RPMI8226 (cell line): ENCODE measurements around the gene TAS1R3.

Experiments used
- DNase-seq: peaks from one replicate; pipeline ENCODE4 v3.0.0-alpha.2; 2015

Gene TAS1R3

DNA sequence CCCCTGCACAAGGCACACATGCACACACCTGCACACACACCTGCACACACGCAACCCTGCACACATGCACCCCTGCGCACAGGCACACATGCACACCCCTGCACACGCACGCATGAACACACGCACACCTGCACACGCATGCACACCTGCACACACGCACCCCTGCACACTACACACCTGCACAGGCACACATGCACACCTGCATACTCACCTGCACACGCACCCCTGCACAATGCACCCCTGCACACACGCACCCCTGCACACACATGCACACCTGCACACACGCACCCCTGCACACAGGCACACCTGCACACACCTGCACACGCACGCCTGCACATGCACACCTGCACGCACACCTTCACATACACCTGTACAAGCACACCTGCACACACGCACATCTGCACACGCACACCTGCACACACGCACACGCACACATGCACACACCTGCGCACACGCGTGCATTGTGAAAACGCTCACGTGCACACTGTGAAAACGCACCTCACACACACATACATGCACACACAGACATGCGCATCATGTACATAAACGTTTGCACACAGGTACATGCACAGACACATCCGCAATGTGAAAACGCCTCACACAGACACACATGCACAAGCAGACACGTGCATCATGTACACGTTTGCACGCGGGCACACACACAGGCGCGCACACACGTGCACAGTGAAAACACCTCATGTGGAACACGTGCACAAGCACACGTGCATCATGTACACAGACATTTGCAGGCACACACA lies 9.9 kb downstream of the TAS1R3 start:
- no peak for DNase-seq

DNA sequence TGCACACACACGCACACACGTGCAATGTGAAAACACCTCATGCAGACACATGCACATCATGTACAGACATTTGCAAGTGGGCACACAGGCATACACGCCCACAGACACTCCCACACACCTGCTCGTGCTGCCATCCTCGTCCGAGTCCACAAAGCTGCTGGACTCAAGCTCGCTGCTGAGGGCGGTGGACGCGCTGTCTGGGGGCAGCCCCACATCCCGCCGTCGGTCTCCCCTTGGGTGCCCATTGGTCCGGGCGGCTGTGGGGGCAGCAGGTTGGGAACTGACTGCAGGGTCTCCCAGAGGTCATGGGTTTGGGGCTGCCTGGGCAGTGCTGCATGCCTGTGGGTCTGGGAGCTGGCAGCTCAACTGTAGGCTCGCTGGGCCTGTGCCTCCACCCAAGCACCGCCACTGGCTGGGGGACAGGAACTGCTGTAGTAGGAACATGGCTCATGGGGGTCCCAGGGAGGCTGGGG lies 10.5 kb downstream of the TAS1R3 start:
- no peak for DNase-seq

- no peak for DNase-seq
These were observed 11.0 kb downstream of the TAS1R3 start for GRCh38 chr1:1342061-1342562.

DNA sequence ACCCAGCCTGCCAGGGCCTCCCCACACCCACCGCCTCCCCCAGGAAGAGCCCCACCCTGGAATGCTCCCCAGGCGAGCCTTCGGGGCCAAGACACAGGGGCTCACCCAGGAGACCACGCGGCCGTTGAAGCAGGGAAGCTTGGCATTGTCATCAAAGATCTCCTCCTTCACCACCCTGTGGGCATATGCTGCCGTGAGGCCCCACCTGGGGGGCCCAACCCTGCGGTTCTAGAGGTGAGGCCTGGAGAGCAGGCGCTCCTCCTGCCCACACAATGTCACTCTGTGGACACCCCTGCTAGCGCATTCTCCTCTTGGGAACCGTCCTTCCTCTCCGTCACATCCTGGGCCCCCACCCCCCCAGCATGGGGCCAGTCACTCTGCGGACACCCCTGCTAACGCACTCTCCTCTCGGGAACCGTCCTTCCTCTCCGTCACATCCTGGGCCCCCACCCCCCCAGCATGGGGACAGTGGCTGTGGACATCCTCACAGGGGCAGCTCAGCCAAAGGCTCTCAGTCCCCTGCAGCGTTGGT lies 11.6 kb downstream of the TAS1R3 start:
- no peak for DNase-seq

- DNase-seq: no peak
These were observed 12.8 kb downstream of the TAS1R3 start for GRCh38 chr1:1343811-1344421.

GRCh38 chr1:1344655-1345361 lies 13.7 kb downstream of the TAS1R3 start:
- DNase-seq: peak; percentile 59

- DNase-seq: no peak
These were observed 14.3 kb downstream of the TAS1R3 start for GRCh38 chr1:1345384-1345783.

DNA sequence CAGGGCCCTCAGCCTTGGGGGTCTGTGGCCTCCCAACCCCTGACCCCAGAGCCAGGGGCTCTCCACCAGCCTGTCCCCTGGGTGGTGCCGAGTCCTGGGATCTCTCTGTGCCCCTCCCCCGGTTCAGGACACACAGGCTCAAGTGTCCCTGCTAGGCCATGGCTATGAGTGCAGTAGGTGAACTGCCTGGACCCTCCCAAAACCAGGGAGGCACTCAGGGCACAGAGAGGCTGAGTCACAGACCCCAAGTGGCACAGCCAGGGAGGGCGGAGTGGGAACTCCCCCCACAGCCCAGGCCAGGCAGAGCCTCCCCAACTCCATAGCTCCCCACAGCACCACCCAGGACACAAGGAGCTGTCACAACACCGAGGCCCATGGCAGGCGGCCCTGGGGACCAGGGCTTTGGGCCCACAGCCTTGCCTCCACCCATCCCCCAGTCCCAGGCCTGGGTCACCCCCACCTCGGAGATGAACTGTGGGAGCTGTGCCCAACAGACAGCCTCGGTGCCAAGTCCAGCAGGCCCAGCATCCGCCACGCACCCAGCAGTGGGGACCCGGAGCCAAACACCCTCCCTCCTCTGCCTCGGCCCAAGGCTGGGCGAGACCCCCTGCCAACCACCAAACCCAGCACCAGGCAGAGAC lies 14.9 kb downstream of the TAS1R3 start:
- DNase-seq: no peak

GRCh38 chr1:1346501-1346890 lies 15.4 kb downstream of the TAS1R3 start:
- no peak for DNase-seq

- DNase-seq: no peak
These were observed 16.0 kb downstream of the TAS1R3 start for GRCh38 chr1:1347026-1347595.

DNA sequence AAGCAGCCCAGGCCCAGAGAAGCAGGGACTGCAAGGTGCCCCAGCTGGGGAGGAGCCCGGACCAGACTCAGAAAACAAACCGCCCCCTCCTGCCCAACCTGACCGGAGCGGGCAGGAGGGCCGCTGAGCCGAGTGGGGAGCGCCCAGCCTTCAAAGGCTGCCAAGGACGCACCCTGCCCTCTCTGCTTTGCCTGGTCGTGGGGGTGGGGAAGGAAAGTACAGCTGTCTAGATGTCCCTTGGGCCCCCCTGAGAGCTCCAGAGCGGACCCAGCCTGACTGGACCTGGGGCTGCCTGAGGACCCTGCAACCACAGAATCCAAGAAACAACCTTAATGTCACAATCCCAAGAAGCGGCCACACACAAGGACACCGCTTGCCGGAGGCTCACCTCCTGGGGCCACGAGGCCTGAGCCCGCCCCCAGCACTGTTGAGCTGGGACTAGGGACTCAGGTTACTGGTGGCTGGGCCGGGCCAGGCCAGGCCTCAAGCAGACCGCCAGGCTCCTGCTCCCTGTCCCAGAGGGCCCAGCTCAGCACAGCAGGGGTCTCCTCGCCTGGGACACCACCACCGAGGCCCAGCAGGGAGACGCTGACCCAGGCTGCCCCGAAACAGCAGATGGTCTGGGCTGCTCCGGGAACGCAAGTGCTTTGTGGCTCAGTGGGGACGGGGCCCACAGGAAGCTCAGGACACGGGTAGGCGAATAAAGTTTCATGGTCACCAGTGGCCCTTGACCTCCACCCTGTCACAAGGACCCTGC lies 16.8 kb downstream of the TAS1R3 start:
- no peak for DNase-seq

DNA sequence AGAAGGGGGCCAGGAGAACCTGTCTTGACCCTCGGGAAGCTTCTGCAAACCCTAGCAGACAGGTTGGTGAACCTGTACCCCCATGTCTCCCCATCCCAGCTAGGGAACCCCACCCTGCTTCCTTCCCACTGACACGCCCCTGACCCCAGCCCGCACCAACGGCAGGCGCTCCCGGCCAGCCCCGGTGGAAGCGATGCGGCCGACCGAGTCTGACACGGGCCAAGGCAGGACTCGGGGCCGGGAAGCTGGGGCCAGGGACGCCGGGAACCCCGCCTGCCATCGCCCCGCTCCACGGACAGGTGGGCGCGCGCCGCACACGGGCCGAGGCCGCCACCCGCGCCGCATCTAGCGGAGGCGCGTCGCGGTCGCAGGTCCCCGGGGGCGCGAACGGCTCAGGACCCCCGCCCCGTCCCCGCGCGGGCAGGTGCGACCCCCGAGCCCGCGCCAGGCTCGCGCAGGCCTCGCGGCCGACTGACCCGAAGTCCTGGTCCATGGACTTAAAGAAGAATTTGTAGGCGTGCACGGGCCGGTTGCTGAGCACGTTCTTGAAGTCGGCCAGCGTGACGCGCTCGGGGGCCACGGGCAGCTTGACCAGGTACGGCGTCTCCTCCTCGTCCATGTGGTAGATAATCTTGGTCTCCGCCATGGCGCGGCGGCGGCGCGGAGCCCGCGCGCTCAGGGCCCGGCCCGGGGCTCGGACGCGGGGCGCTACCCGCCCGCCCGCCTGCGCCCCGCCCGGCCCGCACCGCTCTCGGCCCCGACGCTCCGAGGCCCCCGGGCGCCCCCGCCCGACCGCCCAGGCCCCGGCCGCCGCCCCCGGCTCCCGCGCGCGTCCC lies 17.6 kb downstream of the TAS1R3 start:
- DNase-seq: no peak

DNA sequence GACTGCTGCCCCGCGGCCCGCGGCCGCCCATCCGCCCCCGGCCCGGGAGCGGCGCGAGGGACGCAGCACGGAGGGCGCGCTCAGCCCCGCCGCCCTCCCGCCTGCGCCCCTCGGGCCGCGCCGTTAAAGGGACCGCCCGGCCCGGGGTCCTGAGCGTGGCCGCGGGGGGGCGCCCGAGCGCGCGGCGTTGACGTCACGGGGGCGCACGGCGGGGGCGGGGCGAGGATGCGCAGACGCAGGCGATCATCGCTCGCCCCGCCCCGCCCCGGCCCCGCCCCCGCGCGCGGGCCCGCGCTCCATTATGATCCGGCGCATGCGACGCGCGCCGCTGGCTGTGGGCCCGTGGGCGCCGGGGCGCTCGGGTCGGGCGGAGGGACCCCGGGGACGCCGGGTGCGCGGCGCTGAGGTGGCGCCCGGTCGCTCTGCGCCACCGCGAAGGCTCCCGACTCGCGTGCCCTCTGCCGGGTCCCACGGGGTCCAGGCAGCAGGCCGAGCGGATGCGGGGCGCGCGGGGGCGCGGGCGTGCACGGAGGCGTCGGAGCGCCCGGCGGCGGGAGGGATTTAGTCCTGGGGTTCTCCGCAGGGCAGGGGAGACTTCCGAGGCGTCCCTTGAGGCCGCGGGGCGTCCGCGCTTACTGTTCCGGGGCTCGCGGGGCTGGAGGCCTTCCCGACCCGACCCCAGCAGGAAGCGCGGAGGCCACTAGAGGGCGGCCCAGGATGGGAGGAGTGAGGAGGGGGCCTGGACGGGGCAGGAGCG lies 18.4 kb downstream of the TAS1R3 start, which contains the start of gene DVL1:
Gene DVL1 (minus strand): TSS at position 163 of the 757 bp plus-strand sequence. CDS start 353 bp downstream, outside the sequence.
- peak; percentile 82 for DNase-seq

GRCh38 chr1:1351511-1352427 lies 20.7 kb downstream of the TAS1R3 start:
- peak; percentile 40 for DNase-seq

DNA sequence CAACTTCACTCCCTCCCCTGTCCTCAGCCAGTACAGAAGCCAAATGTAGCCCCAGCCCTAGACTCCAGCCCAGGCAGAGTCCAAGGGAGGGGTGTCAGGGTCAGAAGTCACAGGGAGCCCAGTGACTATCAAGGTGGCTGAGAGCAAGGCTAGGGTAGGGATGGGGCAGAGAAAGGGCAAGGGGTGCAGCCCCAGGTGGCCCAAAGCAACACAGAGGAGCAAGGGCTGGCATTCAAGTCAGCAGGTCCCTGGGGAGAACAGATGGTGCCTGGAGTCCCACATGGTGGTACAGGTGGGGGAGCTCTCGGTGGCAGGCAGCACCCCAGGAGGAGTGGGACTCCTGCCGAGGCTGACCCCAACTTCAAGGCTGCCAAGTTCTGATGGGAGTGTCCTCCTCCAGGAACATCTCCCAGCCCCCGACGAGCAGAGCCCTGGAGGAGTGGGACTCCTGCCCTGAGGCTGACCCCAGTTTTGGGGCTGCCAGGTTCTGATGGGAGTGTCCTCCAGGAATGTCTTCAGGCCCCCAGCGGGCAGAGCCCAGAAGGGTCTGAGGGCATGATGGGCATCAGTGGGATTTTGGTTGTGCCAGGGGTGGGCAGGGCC lies 21.8 kb downstream of the TAS1R3 start:
- DNase-seq: peak; percentile 41

GRCh38 chr1:1353389-1354151 lies 22.5 kb downstream of the TAS1R3 start:
- DNase-seq: no peak
